H9 (cell line): ENCODE measurements around the gene MRPL48. TPM values are rescaled to one million over a fixed set of nuclear protein-coding genes. Genes with fewer than 3 reads are reported as not detected.

Experiments
- DNase-seq: peaks from one replicate; pipeline ENCODE4 v3.0.0-alpha.2; 2017
- H2AFZ ChIP-seq: one replicate; pipeline ENCODE4 v1.6.1; 2013; ENCODE audit warnings: mild to moderate bottlenecking, low read length, control low read depth, moderate library complexity
- H2AK5ac ChIP-seq: 2 replicates; pipeline ENCODE4 v1.6.1; 2013; ENCODE audit warnings: low read length, control low read depth, mixed read lengths; ENCODE audit not compliant: insufficient read length
- H2BK120ac ChIP-seq: one replicate; pipeline ENCODE4 v1.6.1; 2013; ENCODE audit warnings: low read depth, mild to moderate bottlenecking, low read length, control low read depth, inconsistent platforms; ENCODE audit not compliant: poor library complexity, severe bottlenecking
- H2BK12ac ChIP-seq: 2 replicates; pipeline ENCODE4 v1.6.1; 2013; ENCODE audit warnings: low read length, control low read depth, mixed read lengths, low read depth; ENCODE audit not compliant: insufficient read length
- H2BK15ac ChIP-seq: 2 replicates; pipeline ENCODE4 v1.6.1; 2013; ENCODE audit warnings: low read depth, low read length, control low read depth
- H2BK20ac ChIP-seq: one replicate; pipeline ENCODE4 v1.6.1; 2013; ENCODE audit warnings: low read depth, mild to moderate bottlenecking, low read length, control low read depth, inconsistent platforms; ENCODE audit not compliant: poor library complexity, severe bottlenecking
- H2BK5ac ChIP-seq: 2 replicates; pipeline ENCODE4 v1.6.1; 2013; ENCODE audit warnings: low read length, control low read depth, mixed read lengths; ENCODE audit not compliant: insufficient read length
- H3K14ac ChIP-seq: 2 replicates; pipeline ENCODE4 v1.6.1; 2013; ENCODE audit warnings: low read length, control low read depth; ENCODE audit not compliant: insufficient read depth
- H3K18ac ChIP-seq: 2 replicates; pipeline ENCODE4 v1.6.1; 2013; ENCODE audit warnings: low read depth, mild to moderate bottlenecking, mixed read lengths, low read length, control low read depth; ENCODE audit not compliant: insufficient read length
- H3K23ac ChIP-seq: 2 replicates; pipeline ENCODE4 v1.6.1; 2013; ENCODE audit warnings: low read length, control low read depth, mixed read lengths, low read depth; ENCODE audit not compliant: insufficient read length
- H3K23me2 ChIP-seq: 2 replicates; pipeline ENCODE4 v1.6.1; 2013; ENCODE audit warnings: low read depth, mild to moderate bottlenecking, mixed read lengths, low read length, control low read depth; ENCODE audit not compliant: insufficient read length, poor library complexity, severe bottlenecking
- H3K27ac ChIP-seq: 2 replicates; pipeline ENCODE4 v1.5.1; 2013; ENCODE audit warnings: low read length, control low read depth, mixed read lengths, low read depth; ENCODE audit not compliant: insufficient read length
- H3K27me3 ChIP-seq: 2 replicates; pipeline ENCODE4 v1.6.1; 2013; ENCODE audit warnings: low read length, control low read depth, inconsistent platforms; ENCODE audit not compliant: insufficient read depth
- H3K4ac ChIP-seq: 2 replicates; pipeline ENCODE4 v1.6.1; 2013; ENCODE audit warnings: low read depth, mild to moderate bottlenecking, control low read depth, inconsistent platforms, low read length, moderate library complexity
- H3K4me1 ChIP-seq: 2 replicates; pipeline ENCODE4 v1.6.1; 2013; ENCODE audit warnings: low read length, control low read depth, inconsistent platforms; ENCODE audit not compliant: insufficient read depth
- H3K4me2 ChIP-seq: 2 replicates; pipeline ENCODE4 v1.6.1; 2013; ENCODE audit warnings: low read length, control low read depth, mixed read lengths; ENCODE audit not compliant: insufficient read length, insufficient read depth
- H3K56ac ChIP-seq: 2 replicates; pipeline ENCODE4 v1.6.1; 2013; ENCODE audit warnings: low read depth, mild to moderate bottlenecking, mixed read lengths, low read length, control low read depth; ENCODE audit not compliant: insufficient read length
- H3K79me1 ChIP-seq: 2 replicates; pipeline ENCODE4 v1.6.1; 2013; ENCODE audit warnings: low read depth, mild to moderate bottlenecking, moderate library complexity, low read length, control low read depth, inconsistent platforms; ENCODE audit not compliant: insufficient read depth, poor library complexity, severe bottlenecking
- H3K79me2 ChIP-seq: 2 replicates; pipeline ENCODE4 v1.6.1; 2013; ENCODE audit warnings: low read length, control low read depth, inconsistent platforms; ENCODE audit not compliant: insufficient read depth
- H3K9ac ChIP-seq: 2 replicates; pipeline ENCODE4 v1.6.1; 2013; ENCODE audit warnings: low read length, control low read depth, mixed read lengths; ENCODE audit not compliant: insufficient read length; ENCODE audit errors: extremely low read depth
- H3K9me3 ChIP-seq: one replicate; pipeline ENCODE4 v1.6.1; 2013; ENCODE audit warnings: low read depth, low read length, inconsistent platforms; ENCODE audit not compliant: control insufficient read depth
- H3T11ph ChIP-seq: one replicate; pipeline ENCODE4 v1.6.1; 2013; ENCODE audit warnings: mild to moderate bottlenecking, low read length, control low read depth, inconsistent platforms
- H4K20me1 ChIP-seq: one replicate; pipeline ENCODE4 v1.6.1; 2013; ENCODE audit not compliant: control insufficient read depth, insufficient read length, insufficient read depth
- H4K5ac ChIP-seq: 2 replicates; pipeline ENCODE4 v1.6.1; 2013; ENCODE audit warnings: low read depth, mild to moderate bottlenecking, mixed read lengths, low read length, control low read depth; ENCODE audit not compliant: insufficient read length
- H4K8ac ChIP-seq: replicated peaks from 2 replicates; pipeline ENCODE4 v1.6.1; 2013; ENCODE audit warnings: low read length, control low read depth, mixed read lengths, low read depth; ENCODE audit not compliant: insufficient read length
- H4K91ac ChIP-seq: 2 replicates; pipeline ENCODE4 v1.6.1; 2013; ENCODE audit warnings: low read depth, mild to moderate bottlenecking, moderate library complexity, mixed read lengths, low read length, control low read depth; ENCODE audit not compliant: insufficient read length
- H3K27ac Mint-ChIP-seq, 3 experiments: 2 replicates in 2 of 3; 3 replicates in 1 of 3; pipeline ENCODE4 v1.8.0; 2020 to 2021; ENCODE audit warnings: mixed read lengths in 3 of 3, mild to moderate bottlenecking in 1 of 3, moderate library complexity in 1 of 3
- H3K27me3 Mint-ChIP-seq: 2 replicates; pipeline ENCODE4 v1.8.0; 2021; ENCODE audit warnings: low read depth, mild to moderate bottlenecking, moderate library complexity, mixed read lengths
- H3K36me3 Mint-ChIP-seq, 3 experiments: 2 replicates in 2 of 3; 3 replicates in 1 of 3; pipeline ENCODE4 v1.8.0; 2020 to 2021; ENCODE audit warnings: low read depth in 3 of 3, mixed read lengths in 3 of 3; ENCODE audit not compliant: insufficient read depth in 1 of 3
- H3K4me1 Mint-ChIP-seq, 2 experiments: 2 replicates each; pipeline ENCODE4 v1.8.0; 2020; ENCODE audit warnings: mixed read lengths in 2 of 2
- H3K4me3 Mint-ChIP-seq, 2 experiments: 2 replicates in 1 of 2; 3 replicates in 1 of 2; pipeline ENCODE4 v1.8.0; 2020 to 2021; ENCODE audit warnings: mild to moderate bottlenecking in 2 of 2, mixed read lengths in 2 of 2, moderate library complexity in 1 of 2
- H3K9me3 Mint-ChIP-seq, 2 experiments: 2 replicates in 1 of 2; 3 replicates in 1 of 2; pipeline ENCODE4 v1.8.0; 2020; ENCODE audit warnings: mild to moderate bottlenecking in 2 of 2, mixed read lengths in 2 of 2, moderate library complexity in 1 of 2
- WGBS: extraction: QIAGEN DNeasy Blood & Tissue Kit; methylation state at CpG from one replicate; pipeline ENCODE4 v1.1.7; 2013; ENCODE audit warnings: missing lambda C conversion rate, low lambda C conversion rate, mixed read lengths; ENCODE audit not compliant: insufficient read length; ENCODE audit errors: extremely low coverage; 5-methylcytosine and 5-hydroxymethylcytosine counted together
- total RNA-seq: library from RNA; stranded (reverse); gene quantifications from 2 replicates; pipeline ENCODE4 v1.2.1, GENCODE V29; 2021
- TF ChIP-seq, protein P1 (sequence below): fragments of 200-600 bp; sonication (generic); conservative IDR thresholded peaks from 3 replicates; pipeline ENCODE4 v1.8.0; 2021; ENCODE audit warnings: antibody characterized with exemption, mild to moderate bottlenecking

MRPL48 gene
- total RNA-seq, 1 experiment from 2014 or later: 36.4 TPM

DNA sequence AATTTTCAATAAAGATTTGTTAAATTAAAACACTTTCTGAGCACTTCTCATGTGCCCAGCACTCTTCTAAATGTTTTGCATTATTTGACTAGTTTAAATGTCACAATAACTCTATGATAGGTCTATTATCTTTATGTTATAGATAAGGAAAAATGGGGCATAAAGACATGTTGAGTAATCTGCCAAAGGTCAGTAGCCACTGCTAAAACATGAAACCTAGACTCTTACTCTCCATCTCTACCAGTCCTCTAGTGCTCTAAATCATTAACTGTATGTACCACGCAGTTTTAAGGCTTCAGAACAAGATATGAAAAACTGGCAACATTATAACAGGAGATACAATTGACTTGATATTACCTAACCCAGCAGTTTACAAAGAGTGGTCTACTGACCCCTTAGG, 33.7 kb upstream of the MRPL48 start:
- no peak overlapping the region for H2BK12ac ChIP-seq
- H3K4me1 ChIP-seq: no peaks in the 10 kb centered on the region
- Mint-ChIP-seq H3K36me3 (peaks cover 0 to 13% (median 0%) of the 10 kb centered on the region in 3 experiments; a peak in 4 of 7 replicates), H3K4me1 (peaks cover 17 to 20% of the 10 kb centered on the region in 2 experiments), H3K9me3 (no peaks in the 10 kb centered on the region), H3K27ac (no peak overlapping the region), H3K4me3 (no peak overlapping the region), H3K27me3 (no peaks in the 10 kb centered on the region)
- H2BK20ac ChIP-seq: no peak overlapping the region
- no peak overlapping the region for H2BK120ac ChIP-seq
- H4K5ac ChIP-seq: no peak overlapping the region
- no peaks in the 10 kb centered on the region for H3K9me3 ChIP-seq
- H3K9ac ChIP-seq: no peak overlapping the region
- no peak overlapping the region for H4K91ac ChIP-seq
- TF ChIP-seq, protein P1, sequence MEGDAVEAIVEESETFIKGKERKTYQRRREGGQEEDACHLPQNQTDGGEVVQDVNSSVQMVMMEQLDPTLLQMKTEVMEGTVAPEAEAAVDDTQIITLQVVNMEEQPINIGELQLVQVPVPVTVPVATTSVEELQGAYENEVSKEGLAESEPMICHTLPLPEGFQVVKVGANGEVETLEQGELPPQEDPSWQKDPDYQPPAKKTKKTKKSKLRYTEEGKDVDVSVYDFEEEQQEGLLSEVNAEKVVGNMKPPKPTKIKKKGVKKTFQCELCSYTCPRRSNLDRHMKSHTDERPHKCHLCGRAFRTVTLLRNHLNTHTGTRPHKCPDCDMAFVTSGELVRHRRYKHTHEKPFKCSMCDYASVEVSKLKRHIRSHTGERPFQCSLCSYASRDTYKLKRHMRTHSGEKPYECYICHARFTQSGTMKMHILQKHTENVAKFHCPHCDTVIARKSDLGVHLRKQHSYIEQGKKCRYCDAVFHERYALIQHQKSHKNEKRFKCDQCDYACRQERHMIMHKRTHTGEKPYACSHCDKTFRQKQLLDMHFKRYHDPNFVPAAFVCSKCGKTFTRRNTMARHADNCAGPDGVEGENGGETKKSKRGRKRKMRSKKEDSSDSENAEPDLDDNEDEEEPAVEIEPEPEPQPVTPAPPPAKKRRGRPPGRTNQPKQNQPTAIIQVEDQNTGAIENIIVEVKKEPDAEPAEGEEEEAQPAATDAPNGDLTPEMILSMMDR: no peak
- peaks cover 10% of the 10 kb centered on the region for H3K79me1 ChIP-seq
- no peak for DNase-seq
- H3K18ac ChIP-seq: no peak overlapping the region
- H2BK5ac ChIP-seq: no peak overlapping the region
- H3K56ac ChIP-seq: no peak overlapping the region
- H4K8ac ChIP-seq: no peak overlapping the region
- peaks cover 34% of the 10 kb centered on the region; the same call in 1 of the 2 replicates for H3K79me2 ChIP-seq
- no peak overlapping the region for H3K27ac ChIP-seq
- H3K4me2 ChIP-seq: no peak overlapping the region
- no peak overlapping the region for H3K23ac ChIP-seq
- H3K14ac ChIP-seq: no peak overlapping the region
- no peak overlapping the region for H2AFZ ChIP-seq
- H3K4ac ChIP-seq: no peak overlapping the region
- no peaks in the 10 kb centered on the region for H3K27me3 ChIP-seq
- H3K23me2 ChIP-seq: no peaks in the 10 kb centered on the region
- no CpG with 5 or more reads among the region's 1 CpG for WGBS
- H2BK15ac ChIP-seq: no peak overlapping the region
- H2AK5ac ChIP-seq: no peak overlapping the region
- no peak overlapping the region for H3T11ph ChIP-seq
- no peaks in the 10 kb centered on the region for H4K20me1 ChIP-seq
